OCI-LY1 (cell line): ENCODE measurements around the gene DDX31.

ENCODE experiments used
- H2AFZ ChIP-seq: fragments of 200-600 bp; sonication (generic), shearing (Covaris generic); 2 replicates; pipeline ENCODE4 v1.6.0; 2014; ENCODE audit warnings: antibody characterized with exemption, mild to moderate bottlenecking, low read length
- H3F3A ChIP-seq: fragments of 200-600 bp; sonication (generic), shearing (Covaris generic); 2 replicates; pipeline ENCODE4 v1.6.0; 2014; ENCODE audit warnings: mild to moderate bottlenecking, antibody characterized with exemption, low read length, moderate library complexity; ENCODE audit not compliant: insufficient read depth
- H3K27ac ChIP-seq: fragments of 200-600 bp; sonication (generic); 2 replicates; pipeline ENCODE4 v1.5.1; 2014; ENCODE audit warnings: low read length, mixed run types, mild to moderate bottlenecking, low read depth; ENCODE audit not compliant: poor library complexity, severe bottlenecking
- H3K27me3 ChIP-seq: fragments of 200-600 bp; sonication (generic); 2 replicates; pipeline ENCODE4 v1.6.0; 2014; ENCODE audit warnings: antibody characterized with exemption, mild to moderate bottlenecking, low read length, moderate library complexity; ENCODE audit not compliant: insufficient read depth
- H3K36me3 ChIP-seq: fragments of 200-600 bp; sonication (generic); 2 replicates; pipeline ENCODE4 v1.6.1; 2014; ENCODE audit warnings: mild to moderate bottlenecking, antibody characterized with exemption, low read length, moderate library complexity, mixed read lengths; ENCODE audit not compliant: insufficient read depth
- H3K4me1 ChIP-seq: fragments of 200-600 bp; sonication (generic); 2 replicates; pipeline ENCODE4 v1.5.1; 2014; ENCODE audit warnings: mild to moderate bottlenecking, low read length, moderate library complexity; ENCODE audit not compliant: insufficient read depth, severe bottlenecking
- H3K4me2 ChIP-seq: fragments of 200-600 bp; sonication (generic), shearing (Covaris generic); 2 replicates; pipeline ENCODE4 v1.6.1; 2014; ENCODE audit warnings: low read length
- H3K4me3 ChIP-seq: fragments of 200-600 bp; sonication (generic); 2 replicates; pipeline ENCODE4 v1.5.1; 2014; ENCODE audit warnings: low read length, low read depth, mild to moderate bottlenecking, mixed read lengths; ENCODE audit not compliant: poor library complexity, severe bottlenecking
- H3K79me2 ChIP-seq: fragments of 200-600 bp; shearing (Covaris generic); 2 replicates; pipeline ENCODE4 v1.6.1; 2016; ENCODE audit warnings: mixed run types, low read length, mixed read lengths; ENCODE audit not compliant: insufficient read depth
- H3K9ac ChIP-seq: fragments of 200-600 bp; sonication (generic), shearing (Covaris generic); 2 replicates; pipeline ENCODE4 v1.6.1; 2014; ENCODE audit warnings: mild to moderate bottlenecking, low read length, mixed read lengths
- H3K9me2 ChIP-seq: fragments of 200-600 bp; sonication (generic), shearing (Covaris generic); 2 replicates; pipeline ENCODE4 v1.6.1; 2014; ENCODE audit warnings: low read depth, mild to moderate bottlenecking, low read length, mixed read lengths
- H3K9me3 ChIP-seq: fragments of 200-600 bp; shearing (Covaris generic); 2 replicates; pipeline ENCODE4 v1.6.1; 2014; ENCODE audit warnings: low read length, mixed read lengths
- H4K20me1 ChIP-seq: fragments of 200-600 bp; sonication (generic), shearing (Covaris generic); 2 replicates; pipeline ENCODE4 v1.6.0; 2016; ENCODE audit warnings: mild to moderate bottlenecking, low read length; ENCODE audit not compliant: insufficient read depth
- CTCF ChIP-seq: fragments of 200-600 bp; sonication (generic), shearing (Covaris generic); IDR thresholded peaks from 2 replicates; pipeline ENCODE4 v1.5.1; 2017; ENCODE audit warnings: mild to moderate bottlenecking, antibody characterized with exemption, low read length, moderate library complexity, mixed read lengths
- EZH2 ChIP-seq: fragments of 200-600 bp; sonication (generic), shearing (Covaris generic); IDR thresholded peaks from 2 replicates; pipeline ENCODE4 v1.8.0; 2017; ENCODE audit warnings: borderline replicate concordance, mixed run types, mild to moderate bottlenecking, antibody characterized with exemption, low read length, moderate library complexity, mixed read lengths

Gene DDX31

DNA sequence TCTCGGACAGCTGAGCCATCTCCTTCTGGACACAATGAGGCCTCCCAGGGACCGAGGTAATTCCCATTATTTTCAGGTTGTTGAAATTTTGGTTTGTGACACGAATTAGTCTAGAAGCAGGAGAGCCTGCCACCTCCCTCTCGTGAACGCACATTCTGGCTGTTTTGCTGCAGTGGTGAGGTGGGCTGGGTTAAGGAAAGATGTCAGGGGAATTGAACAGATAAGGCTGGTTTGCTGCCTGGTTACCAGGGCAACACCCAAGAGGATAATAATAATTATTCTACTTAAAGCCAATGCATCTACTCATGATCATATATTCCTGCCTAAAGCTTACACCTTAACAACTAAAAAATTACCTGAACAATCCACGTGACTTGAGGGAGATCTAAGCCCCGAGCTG, 38.1 kb downstream of the DDX31 start:
- Histone ChIP-seq H3K36me3 (peaks cover 72% of the 10 kb centered on the region), H3K4me2 (no peak overlapping the region)
- no peak for TF ChIP-seq EZH2
- no peak for TF ChIP-seq CTCF

GRCh38 chr9:132631280-132631679, 38.5 kb downstream of the DDX31 start:
- TF ChIP-seq EZH2, result no peak
- no peak for TF ChIP-seq CTCF
- no peak overlapping the region for H3K27ac ChIP-seq

More for the DNA sequence above, 38.1 kb downstream of the DDX31 start:
- Histone ChIP-seq H3F3A (no peaks in the 10 kb centered on the region), H3K4me1 (no peaks in the 10 kb centered on the region), H2AFZ (no peak overlapping the region), H3K27ac (no peak overlapping the region), H3K4me3 (no peak overlapping the region), H4K20me1 (no peaks in the 10 kb centered on the region), H3K9me3 (no peaks in the 10 kb centered on the region), H3K27me3 (no peaks in the 10 kb centered on the region), H3K9me2 (no peaks in the 10 kb centered on the region), H3K79me2 (no peaks in the 10 kb centered on the region), H3K9ac (no peak overlapping the region)

GRCh38 chr9:132630811-132631210, 39.0 kb downstream of the DDX31 start:
- no peak overlapping the region for H3K9ac ChIP-seq
- no peaks in the 10 kb centered on the region for H3K4me1 ChIP-seq
- H3K79me2 ChIP-seq, result no peaks in the 10 kb centered on the region
- H3K27me3 ChIP-seq, result no peaks in the 10 kb centered on the region
- no peaks in the 10 kb centered on the region for H3F3A ChIP-seq
- H3K4me2 ChIP-seq, result no peak overlapping the region
- H2AFZ ChIP-seq, result no peak overlapping the region
- TF ChIP-seq CTCF, result no peak
- H3K4me3 ChIP-seq, result no peak overlapping the region
- peaks cover 72% of the 10 kb centered on the region for H3K36me3 ChIP-seq
- no peaks in the 10 kb centered on the region for H3K9me2 ChIP-seq
- H3K27ac ChIP-seq, result no peak overlapping the region
- H3K9me3 ChIP-seq, result no peaks in the 10 kb centered on the region
- no peaks in the 10 kb centered on the region for H4K20me1 ChIP-seq

More at GRCh38 chr9:132631280-132631679, 38.5 kb downstream of the DDX31 start:
- H4K20me1 ChIP-seq, result no peaks in the 10 kb centered on the region
- no peak overlapping the region for H2AFZ ChIP-seq
- H3K9me3 ChIP-seq, result no peaks in the 10 kb centered on the region
- H3F3A ChIP-seq, result no peaks in the 10 kb centered on the region
- H3K27me3 ChIP-seq, result no peaks in the 10 kb centered on the region
- no peak overlapping the region for H3K4me2 ChIP-seq
- no peak overlapping the region for H3K9ac ChIP-seq
- H3K36me3 ChIP-seq, result peaks cover 72% of the 10 kb centered on the region
- H3K4me3 ChIP-seq, result no peak overlapping the region
- no peaks in the 10 kb centered on the region for H3K9me2 ChIP-seq
- no peaks in the 10 kb centered on the region for H3K79me2 ChIP-seq
- no peaks in the 10 kb centered on the region for H3K4me1 ChIP-seq
